ENCODE measurements around the gene CSF3. TPM values are rescaled to one million over a fixed set of nuclear protein-coding genes. Genes with fewer than 3 reads are reported as not detected.

The CSF3 gene
- total and polyA plus RNA-seq, 2 of the 4 experiments (the other 2 are of a cell fraction), result not detected

GRCh38 chr17:39979016-39979670 is 36.1 kb upstream of the CSF3 start:
- Histone ChIP-seq H3K27ac (ENCODE audit: insufficient read depth, low read length) (peak overlapping the region; percentile 24), H4K20me1 (ENCODE audit: insufficient read depth, low read length) (peaks cover 15% of the 10 kb centered on the region), H3K18ac (ENCODE audit: low read depth, low read length) (peak overlapping the region; percentile 47; the same call in 1 of the 2 replicates), H2AK9ac (replicated peaks; ENCODE audit: low read depth, low read length, poor library complexity) (peak overlapping the region; percentile 18), H3K56ac (ENCODE audit: extremely low read depth, insufficient read depth, low read length) (no peak overlapping the region), H4K91ac (ENCODE audit: insufficient read depth, low read depth, low read length) (peak overlapping the region; percentile 80), H3K9me3 (ENCODE audit: control insufficient read depth, insufficient read depth, low read length) (no peaks in the 10 kb centered on the region), H4K8ac (ENCODE audit: low read depth in 2 of 2, low read length in 2 of 2) (peak overlapping the region; percentile 49 to 93; a peak in 3 of 4 replicates), H3K4ac (ENCODE audit: low read depth, low read length) (peak overlapping the region; percentile 76; the same call in 1 of the 2 replicates), H2AFZ (replicated peaks; ENCODE audit: low read length, poor library complexity) (peak overlapping the region; percentile 9), H3K23ac (ENCODE audit: low read depth, low read length) (peak overlapping the region; percentile 48), H3K9ac (ENCODE audit: low read depth, low read length) (no peak overlapping the region), H2BK20ac (ENCODE audit: low read depth, low read length) (peak overlapping the region; percentile 23; the same call in 1 of the 2 replicates), H2BK15ac (ENCODE audit: low read depth, low read length) (peak overlapping the region; percentile 68; the same call in 2 of the 3 replicates), H3K27me3 (ENCODE audit: control insufficient read depth, insufficient read depth, low read length) (no peaks in the 10 kb centered on the region; the same call in 1 of the 2 replicates), H3K36me3 (ENCODE audit: control insufficient read depth, insufficient read depth, low read length) (peaks cover under 1% of the 10 kb centered on the region), H3K79me1 (ENCODE audit: low read depth in 1 of 2, low read length in 2 of 2) (peaks cover under 1 to 14% of the 10 kb centered on the region in 2 experiments; a peak in 2 of 4 replicates), H3K9me1 (ENCODE audit: insufficient read depth, low read length) (peaks cover 8% of the 10 kb centered on the region; the same call in 1 of the 2 replicates), H3K4me3 (ENCODE audit: insufficient read depth, low read depth, low read length) (no peak overlapping the region), H2AK5ac (ENCODE audit: low read depth, low read length) (peak overlapping the region; percentile 40), H4K5ac (ENCODE audit: low read depth, low read length) (no peak overlapping the region; the same call in 1 of the 2 replicates), H3K4me1 (ENCODE audit: control insufficient read depth, insufficient read depth, low read length) (peaks cover 8% of the 10 kb centered on the region; the same call in 1 of the 2 replicates), H2BK120ac (ENCODE audit: low read depth, low read length) (peak overlapping the region; percentile 80), H3K4me2 (ENCODE audit: low read depth, low read length) (peak overlapping the region; percentile 79; the same call in 1 of the 2 replicates), H3K14ac (replicated peaks; ENCODE audit: low read depth, low read length) (peak overlapping the region; percentile 92; the same call in 1 of the 2 replicates), H2BK5ac (ENCODE audit: low read depth, low read length, poor library complexity, severe bottlenecking) (peak overlapping the region; percentile 72)
- in situ Hi-C loops (cut with MboI; ENCODE audit: low sequenced_read_pairs), result loop anchor here (10.0 kb wide), 1 partner anchor 204 kb away; no protein-coding TSS in a partner anchor
- intact Hi-C loops (cut with micrococcal nuclease), result no loop called here
- DNase-seq (peak; percentile 96), ATAC-seq (ENCODE audit: low read depth) (peak; percentile 19)
- no TSS peak for BruUV-seq (replicated peaks)
- ChIA-PET CTCF (interaction anchor here (0.6 to 4.0 kb wide), 3 partner anchors 9 to 83 kb away, joined by 3 to 23 read pairs (median 3); no protein-coding TSS in a partner anchor), POLR2A (ENCODE audit: unreplicated experiment) (interaction anchor here (0.6 kb wide), 2 partner anchors 95 to 145 kb away, joined by 4 to 5 read pairs; no protein-coding TSS in a partner anchor)
- dilution Hi-C loops (cut with HindIII; ENCODE audit: low sequenced_read_pairs, unreplicated experiment), result no loop called here
- WGBS, 2 experiments (ENCODE audit: extremely low coverage in 2 of 2, insufficient read length in 1 of 2), result no CpG with 5 or more reads among the region's 5 CpGs
- TF ChIP-seq, protein P1, sequence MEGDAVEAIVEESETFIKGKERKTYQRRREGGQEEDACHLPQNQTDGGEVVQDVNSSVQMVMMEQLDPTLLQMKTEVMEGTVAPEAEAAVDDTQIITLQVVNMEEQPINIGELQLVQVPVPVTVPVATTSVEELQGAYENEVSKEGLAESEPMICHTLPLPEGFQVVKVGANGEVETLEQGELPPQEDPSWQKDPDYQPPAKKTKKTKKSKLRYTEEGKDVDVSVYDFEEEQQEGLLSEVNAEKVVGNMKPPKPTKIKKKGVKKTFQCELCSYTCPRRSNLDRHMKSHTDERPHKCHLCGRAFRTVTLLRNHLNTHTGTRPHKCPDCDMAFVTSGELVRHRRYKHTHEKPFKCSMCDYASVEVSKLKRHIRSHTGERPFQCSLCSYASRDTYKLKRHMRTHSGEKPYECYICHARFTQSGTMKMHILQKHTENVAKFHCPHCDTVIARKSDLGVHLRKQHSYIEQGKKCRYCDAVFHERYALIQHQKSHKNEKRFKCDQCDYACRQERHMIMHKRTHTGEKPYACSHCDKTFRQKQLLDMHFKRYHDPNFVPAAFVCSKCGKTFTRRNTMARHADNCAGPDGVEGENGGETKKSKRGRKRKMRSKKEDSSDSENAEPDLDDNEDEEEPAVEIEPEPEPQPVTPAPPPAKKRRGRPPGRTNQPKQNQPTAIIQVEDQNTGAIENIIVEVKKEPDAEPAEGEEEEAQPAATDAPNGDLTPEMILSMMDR (conservative IDR thresholded peaks at IDR 0.05; ENCODE audit: low read depth, low read length), result no peak
- TF ChIP-seq MAZ (IDR thresholded peaks at IDR 0.05; ENCODE audit: borderline replicate concordance, low read depth, low read length), result peak; percentile 20; the same call in 1 of the 2 replicates
- TF ChIP-seq FOS (IDR thresholded peaks at IDR 0.05; ENCODE audit: low read depth, low read length), result peak; percentile 51; the same call in 1 of the 2 replicates
- TF ChIP-seq MAFK (IDR thresholded peaks at IDR 0.05; ENCODE audit: low read depth, low read length), result peak; percentile 99
- TF ChIP-seq, protein P2, sequence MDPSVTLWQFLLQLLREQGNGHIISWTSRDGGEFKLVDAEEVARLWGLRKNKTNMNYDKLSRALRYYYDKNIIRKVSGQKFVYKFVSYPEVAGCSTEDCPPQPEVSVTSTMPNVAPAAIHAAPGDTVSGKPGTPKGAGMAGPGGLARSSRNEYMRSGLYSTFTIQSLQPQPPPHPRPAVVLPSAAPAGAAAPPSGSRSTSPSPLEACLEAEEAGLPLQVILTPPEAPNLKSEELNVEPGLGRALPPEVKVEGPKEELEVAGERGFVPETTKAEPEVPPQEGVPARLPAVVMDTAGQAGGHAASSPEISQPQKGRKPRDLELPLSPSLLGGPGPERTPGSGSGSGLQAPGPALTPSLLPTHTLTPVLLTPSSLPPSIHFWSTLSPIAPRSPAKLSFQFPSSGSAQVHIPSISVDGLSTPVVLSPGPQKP (IDR thresholded peaks at IDR 0.05; ENCODE audit: borderline replicate concordance, low read depth, low read length), result no peak
- no peak for TF ChIP-seq BHLHE40 (IDR thresholded peaks at IDR 0.05; ENCODE audit: low read depth, low read length)
- no peak for TF ChIP-seq MXI1 (IDR thresholded peaks at IDR 0.05; ENCODE audit: borderline replicate concordance, low read depth, low read length)
- TF ChIP-seq, protein P3, sequence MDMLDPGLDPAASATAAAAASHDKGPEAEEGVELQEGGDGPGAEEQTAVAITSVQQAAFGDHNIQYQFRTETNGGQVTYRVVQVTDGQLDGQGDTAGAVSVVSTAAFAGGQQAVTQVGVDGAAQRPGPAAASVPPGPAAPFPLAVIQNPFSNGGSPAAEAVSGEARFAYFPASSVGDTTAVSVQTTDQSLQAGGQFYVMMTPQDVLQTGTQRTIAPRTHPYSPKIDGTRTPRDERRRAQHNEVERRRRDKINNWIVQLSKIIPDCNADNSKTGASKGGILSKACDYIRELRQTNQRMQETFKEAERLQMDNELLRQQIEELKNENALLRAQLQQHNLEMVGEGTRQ (IDR thresholded peaks at IDR 0.05; ENCODE audit: low read depth, low read length), result no peak
- no peak for TF ChIP-seq POLR2A (IDR thresholded peaks at IDR 0.05; ENCODE audit: low read depth, low read length)
- TF ChIP-seq SMC3 (IDR thresholded peaks at IDR 0.05; ENCODE audit: low read depth, low read length), result 0 out of 2 replicates have a peak, but pooled peaks have one; percentile 1
- TF ChIP-seq RCOR1 (IDR thresholded peaks at IDR 0.05; ENCODE audit: insufficient replicate concordance, low read length), result no peak
- TF ChIP-seq CEBPB (IDR thresholded peaks at IDR 0.05; ENCODE audit: low read depth, low read length), result peak; percentile 68
- TF ChIP-seq RFX5 (IDR thresholded peaks at IDR 0.05; ENCODE audit: low read depth, low read length), result no peak; the same call in none of the 2 replicates
